Measurements from ENCODE around the gene TMEM151B. TPM values are rescaled to one million over a fixed set of nuclear protein-coding genes. Genes with fewer than 3 reads are reported as not detected.
"Not testable (repeated sequence)": the region's sequence is repeated elsewhere in the genome, so short reads cannot be mapped to it uniquely, and the experiment has no call there.

Gene TMEM151B
- total RNA-seq, 1 experiment from 2014 or later: not detected

GRCh38 chr6:44328203-44328602 lies 58.0 kb downstream of the TMEM151B start:
- H3K9me2 ChIP-seq (ENCODE audit: insufficient read depth); H3K36me3 ChIP-seq (ENCODE audit: control insufficient read depth in 1 of 2, insufficient read depth in 2 of 2, low read length in 2 of 2); H3K27me3 ChIP-seq (ENCODE audit: insufficient read depth, low read length); CTCF ChIA-PET; RAD21 ChIA-PET (ENCODE audit: low non-redundant PET in 1 of 2, low total read pairs in 2 of 2, uncharacterized antibody in 2 of 2, unreplicated experiment in 2 of 2); H4K20me1 ChIP-seq (ENCODE audit: insufficient read depth); H3K9me3 ChIP-seq (ENCODE audit: control insufficient read depth in 1 of 2, insufficient read depth in 1 of 2, low read depth in 1 of 2, low read length in 2 of 2); H3K4me1 ChIP-seq (ENCODE audit: control insufficient read depth in 1 of 2, insufficient read depth in 2 of 2, low read length in 2 of 2); H3K4me2 ChIP-seq (ENCODE audit: low read length); intact Hi-C loops (cut with micrococcal nuclease); H3K27ac ChIP-seq (ENCODE audit: low read depth, low read length); DNase-seq (ENCODE audit: low read depth, low spot score); H3K4me3 ChIP-seq (replicated peaks in 1 of 2; ENCODE audit: low read depth in 1 of 2, low read length in 2 of 2); H3K9ac ChIP-seq (ENCODE audit: low read length); ATAC-seq; H3K79me2 ChIP-seq (ENCODE audit: insufficient read depth, low read length); POLR2A ChIA-PET; H2AFZ ChIP-seq (ENCODE audit: low read depth, low read length, poor library complexity, severe bottlenecking); BruUV-seq (replicated peaks): not testable (repeated sequence)

- POLR2A ChIA-PET: no interaction called here
- no peaks in the 10 kb centered on the region for H4K20me1 ChIP-seq (ENCODE audit: insufficient read depth)
- no peaks in the 10 kb centered on the region for H3K4me1 ChIP-seq (ENCODE audit: control insufficient read depth in 1 of 2, insufficient read depth in 2 of 2, low read length in 2 of 2)
- no peaks in the 10 kb centered on the region for H3K36me3 ChIP-seq (ENCODE audit: control insufficient read depth in 1 of 2, insufficient read depth in 2 of 2, low read length in 2 of 2)
- H3K27ac ChIP-seq (ENCODE audit: low read depth, low read length): no peak overlapping the region
- RAD21 ChIA-PET (ENCODE audit: low non-redundant PET in 1 of 2, low total read pairs in 2 of 2, uncharacterized antibody in 2 of 2, unreplicated experiment in 2 of 2): no interaction called here
- no peak for DNase-seq (ENCODE audit: low read depth, low spot score)
- CTCF ChIA-PET: no interaction called here
- no peak for ATAC-seq
- H3K9me3 ChIP-seq (ENCODE audit: control insufficient read depth in 1 of 2, insufficient read depth in 1 of 2, low read depth in 1 of 2, low read length in 2 of 2): no peaks in the 10 kb centered on the region
- H3K79me2 ChIP-seq (ENCODE audit: insufficient read depth, low read length): no peaks in the 10 kb centered on the region
- intact Hi-C loops (cut with micrococcal nuclease): no loop called here
- peaks cover 10% of the 10 kb centered on the region; the same call in 1 of the 2 replicates for H3K27me3 ChIP-seq (ENCODE audit: insufficient read depth, low read length)
- H3K9me2 ChIP-seq (ENCODE audit: insufficient read depth): no peaks in the 10 kb centered on the region
- no peak overlapping the region for H3K4me3 ChIP-seq (replicated peaks in 1 of 2; ENCODE audit: low read depth in 1 of 2, low read length in 2 of 2)
- BruUV-seq (replicated peaks): no TSS peak
- H3K4me2 ChIP-seq (ENCODE audit: low read length): no peak overlapping the region
- no peak overlapping the region for H3K9ac ChIP-seq (ENCODE audit: low read length)
- H2AFZ ChIP-seq (ENCODE audit: low read depth, low read length, poor library complexity, severe bottlenecking): no peak overlapping the region
- TF ChIP-seq POLR2AphosphoS5 (IDR thresholded peaks at IDR 0.05; ENCODE audit: low read depth, low read length) (no peak), REST (IDR thresholded peaks at IDR 0.05; ENCODE audit: low read depth) (no peak), POLR2A (IDR thresholded peaks at IDR 0.05; ENCODE audit: borderline replicate concordance, extremely low read depth, insufficient read depth, insufficient read length) (no peak), SRF (IDR thresholded peaks at IDR 0.05; ENCODE audit: low read depth) (no peak), CEBPB (IDR thresholded peaks at IDR 0.05; ENCODE audit: low read depth) (no peak), ZFX (IDR thresholded peaks at IDR 0.05) (no peak), SP1 (IDR thresholded peaks at IDR 0.05; ENCODE audit: low read depth) (no peak), ELF1 (IDR thresholded peaks at IDR 0.05; ENCODE audit: borderline replicate concordance, low read depth) (no peak), EZH2 (IDR thresholded peaks at IDR 0.05) (no peak), JUND (IDR thresholded peaks at IDR 0.05) (no peak), FOSL1 (IDR thresholded peaks at IDR 0.05; ENCODE audit: low read depth) (no peak), ZBTB33 (IDR thresholded peaks at IDR 0.05; ENCODE audit: extremely low read depth, insufficient replicate concordance, low read length) (no peak), RAD21 (IDR thresholded peaks at IDR 0.05; ENCODE audit: low read depth) (no peak), SIN3A (IDR thresholded peaks at IDR 0.05; ENCODE audit: low read depth) (no peak), EZH2phosphoT487 (IDR thresholded peaks at IDR 0.05; ENCODE audit: borderline replicate concordance) (no peak), MAX (IDR thresholded peaks at IDR 0.05) (no peak), CBX3 (IDR thresholded peaks at IDR 0.05; ENCODE audit: low read depth) (no peak), ATF3 (IDR thresholded peaks at IDR 0.05) (no peak)
These were observed 59.6 kb downstream of the TMEM151B start for GRCh38 chr6:44329858-44330257.

Measured in HCT116 (cell line).